OCI-LY3 (cell line): Measurements from ENCODE around the gene EXD2.

Experiments used
- H2AFZ ChIP-seq: fragments of 200-600, 300-600 bp; shearing (Covaris generic); 2 replicates; pipeline ENCODE4 v1.6.0; 2014; ENCODE audit warnings: antibody characterized with exemption, low read depth, low read length
- H3K27ac ChIP-seq: fragments of 200-600, 300-600 bp; sonication (generic); 2 replicates; pipeline ENCODE4 v1.5.1; 2014; ENCODE audit warnings: mild to moderate bottlenecking, low read length, moderate library complexity, mixed read lengths
- H3K27me3 ChIP-seq: fragments of 200-600, 300-600 bp; sonication (generic); 2 replicates; pipeline ENCODE4 v1.6.1; 2014; ENCODE audit warnings: low read depth, low read length, mixed read lengths
- H3K36me3 ChIP-seq: fragments of 200-600, 300-600 bp; sonication (generic); replicated peaks from 2 replicates; pipeline ENCODE3; 2014; ENCODE audit warnings: low read depth, low read length, mixed read lengths
- H3K4me1 ChIP-seq: fragments of 300-600, 200-600 bp; sonication (generic); 2 replicates; pipeline ENCODE4 v1.6.1; 2014; ENCODE audit warnings: low read length, mixed read lengths
- H3K4me2 ChIP-seq: fragments of 200-600, 300-600 bp; sonication (generic); 2 replicates; pipeline ENCODE4 v1.6.1; 2014; ENCODE audit warnings: low read length, mixed read lengths
- H3K4me3 ChIP-seq: fragments of 300-600, 200-600 bp; sonication (generic); 2 replicates; pipeline ENCODE4 v1.5.1; 2014; ENCODE audit warnings: antibody characterized with exemption, mild to moderate bottlenecking, low read length, moderate library complexity
- H3K79me2 ChIP-seq: fragments of 300-600, 200-600 bp; shearing (Covaris generic); 2 replicates; pipeline ENCODE4 v1.6.1; 2014; ENCODE audit warnings: mild to moderate bottlenecking, low read length, mixed read lengths
- H3K9ac ChIP-seq: fragments of 300-600, 200-600 bp; shearing (Covaris generic); 2 replicates; pipeline ENCODE4 v1.6.0; 2014; ENCODE audit warnings: mild to moderate bottlenecking, low read length, moderate library complexity
- H3K9me3 ChIP-seq: fragments of 200-600, 300-600 bp; shearing (Covaris generic); 2 replicates; pipeline ENCODE4 v1.6.1; 2014; ENCODE audit warnings: low read length, mixed read lengths; ENCODE audit not compliant: insufficient read depth
- H4K20me1 ChIP-seq: fragments of 200-600, 300-600 bp; sonication (generic); 2 replicates; pipeline ENCODE4 v1.6.1; 2016; ENCODE audit warnings: low read length, mixed read lengths; ENCODE audit not compliant: insufficient read depth
- CTCF ChIP-seq: fragments of 200-600, 300-600 bp; sonication (generic); IDR thresholded peaks from 2 replicates; pipeline ENCODE4 v1.5.1; 2014; ENCODE audit warnings: antibody characterized with exemption, low read length, low read depth
- EZH2phosphoT487 ChIP-seq: fragments of 200-600 bp; shearing (Covaris generic); IDR thresholded peaks from 2 replicates; pipeline ENCODE4 v1.6.1; 2018; ENCODE audit warnings: antibody characterized with exemption, mixed run types, low read depth

The EXD2 gene

DNA sequence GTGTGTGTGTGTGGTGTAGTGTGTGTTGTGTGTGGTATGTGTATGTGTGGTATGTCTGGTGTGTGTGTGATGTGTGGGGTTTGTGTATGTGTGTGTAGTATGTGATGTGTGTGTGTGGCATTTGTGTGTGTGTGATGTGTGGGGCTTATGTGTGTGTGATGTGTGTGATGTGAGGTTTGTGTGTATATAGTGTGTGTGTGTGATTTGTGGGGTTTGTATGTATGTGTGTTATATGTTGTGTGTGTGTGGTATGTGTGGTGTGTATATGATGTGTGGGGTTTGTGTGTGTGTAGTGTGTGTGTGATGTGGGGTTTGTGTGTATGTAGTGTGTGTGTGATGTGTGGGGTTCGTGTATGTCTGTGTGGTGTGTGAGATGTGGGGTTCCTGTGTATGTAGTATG, 78.1 kb downstream of the EXD2 start:
- Histone ChIP-seq H3K9ac (no peak overlapping the region), H3K4me3 (no peak overlapping the region), H4K20me1 (no peaks in the 10 kb centered on the region), H3K4me1 (no peaks in the 10 kb centered on the region), H3K36me3 (no peaks in the 10 kb centered on the region), H3K9me3 (no peaks in the 10 kb centered on the region), H3K27me3 (peaks cover 7% of the 10 kb centered on the region; the same call in 1 of the 2 replicates), H3K27ac (no peak overlapping the region), H3K79me2 (no peaks in the 10 kb centered on the region), H2AFZ (no peak overlapping the region), H3K4me2 (no peak overlapping the region)
- TF ChIP-seq CTCF: no peak

DNA sequence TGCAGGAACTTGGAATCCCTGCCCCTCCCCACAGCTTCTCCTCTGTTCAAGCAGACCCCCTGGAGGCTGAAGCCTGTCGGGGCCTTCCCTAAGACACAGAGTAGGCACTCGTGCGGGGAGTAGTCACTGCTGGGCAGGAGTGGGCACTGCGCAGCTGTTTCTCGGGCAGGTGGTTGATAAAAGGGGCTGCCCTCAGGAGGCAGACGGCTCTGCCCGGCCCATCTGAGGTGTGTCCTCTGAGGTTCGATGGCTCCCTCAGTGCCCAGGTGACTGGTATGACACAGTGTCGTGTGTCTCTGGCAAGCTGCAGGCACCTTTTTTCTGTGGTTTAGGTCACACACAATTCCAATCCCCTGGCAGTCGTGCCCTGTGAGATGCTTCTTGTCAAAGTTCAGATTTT, 78.8 kb downstream of the EXD2 start:
- Histone ChIP-seq H3K9me3 (no peaks in the 10 kb centered on the region), H3K4me3 (no peak overlapping the region), H3K4me1 (no peaks in the 10 kb centered on the region), H3K27me3 (peaks cover 7% of the 10 kb centered on the region; the same call in 1 of the 2 replicates), H4K20me1 (no peaks in the 10 kb centered on the region), H3K79me2 (no peaks in the 10 kb centered on the region), H3K27ac (no peak overlapping the region), H2AFZ (no peak overlapping the region), H3K4me2 (no peak overlapping the region), H3K36me3 (no peaks in the 10 kb centered on the region), H3K9ac (no peak overlapping the region)
- TF ChIP-seq CTCF: no peak
- TF ChIP-seq EZH2phosphoT487: no peak

DNA sequence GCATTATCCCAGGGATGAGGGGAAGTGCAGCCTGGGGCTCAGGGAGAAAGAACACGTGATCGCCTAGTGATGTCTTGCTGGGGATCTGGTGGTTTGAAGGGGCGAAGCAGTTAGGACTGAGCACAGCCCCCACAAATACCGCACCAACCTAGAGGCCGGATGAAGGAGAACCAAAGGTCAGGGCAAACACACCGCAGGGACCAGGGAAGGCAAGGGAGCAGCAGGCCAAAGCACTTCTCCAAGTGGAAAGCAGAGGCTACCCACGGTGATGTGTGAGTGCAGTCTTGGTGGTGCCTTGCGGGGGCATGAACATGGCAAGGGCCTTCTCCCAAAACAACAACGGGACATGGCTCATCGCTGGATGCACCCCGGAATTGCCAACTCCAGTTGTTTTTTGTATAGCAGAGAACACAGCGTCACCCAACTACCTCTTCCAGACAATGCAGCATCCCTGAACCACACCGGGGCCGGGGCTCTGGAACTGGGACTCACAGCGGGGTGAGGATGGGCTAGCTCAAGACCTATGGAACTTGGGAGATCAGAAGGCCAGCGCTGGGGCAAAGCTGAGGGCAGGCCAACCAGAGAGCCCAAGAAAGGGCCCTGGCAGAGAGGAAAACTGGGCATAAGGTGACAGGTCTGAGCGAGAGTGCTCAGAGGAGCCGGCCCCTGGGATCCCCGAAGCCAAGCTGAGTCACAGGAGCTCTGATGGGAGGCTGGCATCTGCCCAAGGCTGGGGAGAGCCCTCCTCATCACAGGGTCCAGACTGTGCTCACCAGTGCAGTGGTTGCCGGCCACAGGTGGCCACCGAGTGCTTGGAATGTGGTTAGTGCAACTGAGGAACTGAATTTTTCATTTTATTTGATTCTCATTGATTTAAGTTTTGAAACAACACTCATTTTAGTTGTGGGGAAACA, 79.8 kb downstream of the EXD2 start:
- TF ChIP-seq CTCF (no peak), EZH2phosphoT487 (no peak)
- H4K20me1 ChIP-seq: no peaks in the 10 kb centered on the region

DNA sequence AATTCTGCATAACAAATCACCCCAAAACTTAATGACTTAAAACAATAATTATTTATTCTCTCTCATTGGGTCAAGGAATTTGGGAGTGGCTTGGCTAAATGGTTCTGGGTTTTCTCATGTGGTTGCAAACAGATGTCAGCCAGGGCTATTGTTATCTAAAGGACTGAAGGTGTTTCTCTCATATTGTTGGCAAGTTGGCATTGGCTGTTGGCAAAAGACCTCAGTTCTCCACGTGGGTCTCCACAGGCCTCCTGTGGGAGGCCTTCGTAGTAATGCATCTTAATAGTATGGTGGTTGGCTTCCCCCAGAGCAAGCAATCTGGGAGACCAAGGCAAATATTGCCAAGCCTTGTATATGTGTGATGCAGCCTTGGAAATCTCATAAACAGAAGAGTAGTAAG, 83.0 kb downstream of the EXD2 start:
- H4K20me1 ChIP-seq: no peaks in the 10 kb centered on the region
- H3K4me3 ChIP-seq: no peak overlapping the region
- no peak overlapping the region for H3K9ac ChIP-seq
- H3K36me3 ChIP-seq: no peaks in the 10 kb centered on the region
- no peak overlapping the region for H2AFZ ChIP-seq
- no peak overlapping the region for H3K4me2 ChIP-seq
- TF ChIP-seq EZH2phosphoT487: no peak
- no peak for TF ChIP-seq CTCF
- no peaks in the 10 kb centered on the region for H3K4me1 ChIP-seq
- no peak overlapping the region for H3K27ac ChIP-seq
- no peaks in the 10 kb centered on the region for H3K9me3 ChIP-seq
- H3K27me3 ChIP-seq: peaks cover 7% of the 10 kb centered on the region; the same call in 1 of the 2 replicates
- no peaks in the 10 kb centered on the region for H3K79me2 ChIP-seq

More for the DNA sequence above, 79.8 kb downstream of the EXD2 start:
- Histone ChIP-seq H3K4me1 (no peaks in the 10 kb centered on the region), H3K4me2 (no peak overlapping the region), H2AFZ (no peak overlapping the region), H3K9ac (no peak overlapping the region), H3K27ac (no peak overlapping the region), H3K9me3 (no peaks in the 10 kb centered on the region), H3K79me2 (no peaks in the 10 kb centered on the region), H3K36me3 (no peaks in the 10 kb centered on the region), H3K4me3 (no peak overlapping the region), H3K27me3 (peaks cover 7% of the 10 kb centered on the region; the same call in 1 of the 2 replicates)
